Ovary (tissue), 9 donors: ENCODE data around the gene PI4KA. TPM values are rescaled to one million over a fixed set of nuclear protein-coding genes. Genes with fewer than 3 reads are reported as not detected.

Source experiments
- DNase-seq, 5 donors: peaks; one replicate each; pipeline ENCODE4 v3.0.0-alpha.2; 2019 to 2020
- H3K27ac ChIP-seq, 2 donors: fragments of 200-600 bp; one replicate each; pipeline versions ENCODE4 v1.5.1 to v1.8.0; 2019 to 2022
- H3K27me3 ChIP-seq: fragments of 200-600 bp; one replicate; pipeline ENCODE4 v1.8.0; 2022
- H3K36me3 ChIP-seq: fragments of 200-600 bp; sonication (generic); one replicate; pipeline ENCODE4 v1.5.1; 2019
- H3K4me1 ChIP-seq: one replicate; pipeline ENCODE4 v1.8.1; 2013; ENCODE audit warnings: mild to moderate bottlenecking, moderate library complexity; ENCODE audit not compliant: insufficient read depth
- H3K4me3 ChIP-seq: fragments of 200-600 bp; sonication (generic); one replicate; pipeline ENCODE4 v1.5.1; 2017
- H3K9me3 ChIP-seq, 2 donors: fragments of 200-600 bp in 1 of 2; sonication (generic) in 1 of 2; one replicate each; pipeline versions ENCODE4 v1.5.1 to v1.8.1; 2013 to 2019; ENCODE audit warnings: mild to moderate bottlenecking in 1 of 2, moderate library complexity in 1 of 2
- EP300 ChIP-seq: sonication (generic); formaldehyde crosslinking; IDR thresholded peaks from one replicate; pipeline ENCODE4 v1.6.1; 2017; ENCODE audit warnings: antibody characterized with exemption
- POLR2A ChIP-seq: fragments of 450-650 bp; IDR thresholded peaks from one replicate; pipeline ENCODE4 v1.6.1; 2017; ENCODE audit warnings: antibody characterized with exemption, mild to moderate bottlenecking, moderate library complexity
- WGBS, 3 donors: extraction: QIAGEN DNeasy Blood & Tissue Kit in 1 of 3; methylation state at CpG; one replicate each; pipeline versions ENCODE4 v1.1.5 to v1.1.7; 2013 to 2017; 5-methylcytosine and 5-hydroxymethylcytosine counted together
- intact Hi-C, 4 donors: fragments of 100-400 bp; cut with DNase I; formaldehyde crosslinking; loops; one replicate each; pipeline versions ENCODE4 v1.11.0 to v1.15.1; 2022 to 2023
- polyA plus RNA-seq, 2 donors: library from polyadenylated mRNA; stranded (reverse); fragments of 200-250 nt in 1 of 2; fragments of 350-450 nt in 1 of 2; fragmentation: Illumina TruSeq in 1 of 2; extraction: RNeasy Lipid Tissue Mini Kit (QIAGEN cat#74804) in 1 of 2; gene quantifications; one replicate each; pipeline ENCODE4 v1.2.3, GENCODE V29; 2013 to 2014
- total RNA-seq, 7 donors: library from RNA; depleted of rRNA in 2 of 7; stranded (reverse); fragments of >200 nt in 2 of 7; fragmentation: NEBNext Ultra II Directional in 3 of 7; extraction: Animal tissue kit (Norgen Biotek cat#: 25700) in 3 of 7; gene quantifications; one replicate each; pipeline versions ENCODE4 v1.1.0 to v1.2.4, GENCODE V29; 2016 to 2023
- TF ChIP-seq, protein P1 (sequence below), 3 donors: fragments of 450-650 bp in 2 of 3; fragments of 200-600 bp in 1 of 3; IDR thresholded peaks; one replicate each; pipeline versions ENCODE4 v1.5.1 to v1.8.0; 2016 to 2022; ENCODE audit warnings: antibody characterized with exemption in 3 of 3, mild to moderate bottlenecking in 1 of 3
- donor health status: DM: no; HTN: no; CAD: no; lungs with moderate emphysema.
- donor health status: DM: no; HTN: no; CAD: no.
- donor health status: Bipolar disorder and iron deficiency.
- donor health status: DM: yes; HTN: yes; CAD: no.
- donor health status: DM: no; HTN: no; CAD: no.
- donor health status: DM: yes; HTN: yes; CAD: no.

The PI4KA gene
- total and polyA plus RNA-seq, 9 donors, result 30.6 to 97.6 (median 62.7) TPM

DNA sequence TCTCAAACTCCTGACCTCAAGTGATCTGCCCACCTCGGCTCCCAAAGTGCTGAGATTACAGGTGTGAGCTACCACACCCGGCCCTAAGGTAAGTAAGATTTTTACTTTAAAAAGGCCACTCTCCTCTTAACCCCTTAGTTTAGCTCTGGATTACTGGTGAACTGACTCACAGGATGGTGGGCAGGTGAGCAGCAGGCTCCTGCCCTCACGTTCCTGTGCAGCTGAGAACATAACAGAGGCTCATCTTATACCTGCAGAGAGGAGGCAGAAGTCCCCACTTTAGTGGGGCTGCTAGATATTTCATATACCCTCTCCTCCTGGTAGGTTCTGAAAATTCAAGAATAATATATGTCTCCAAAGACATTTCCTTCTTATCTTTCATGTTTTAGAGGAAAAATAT is 101.8 kb downstream of the PI4KA start:
- H3K36me3 ChIP-seq, result no peaks in the 10 kb centered on the region
- no peak for DNase-seq
- no peaks in the 10 kb centered on the region for H3K4me1 ChIP-seq
- WGBS, 3 donors, result 94 to 99% (median 97%) methylated on average over 3 of the region's 3 CpGs
- no peaks in the 10 kb centered on the region for H3K9me3 ChIP-seq
- no peak overlapping the region for H3K27ac ChIP-seq
- TF ChIP-seq, protein P1, sequence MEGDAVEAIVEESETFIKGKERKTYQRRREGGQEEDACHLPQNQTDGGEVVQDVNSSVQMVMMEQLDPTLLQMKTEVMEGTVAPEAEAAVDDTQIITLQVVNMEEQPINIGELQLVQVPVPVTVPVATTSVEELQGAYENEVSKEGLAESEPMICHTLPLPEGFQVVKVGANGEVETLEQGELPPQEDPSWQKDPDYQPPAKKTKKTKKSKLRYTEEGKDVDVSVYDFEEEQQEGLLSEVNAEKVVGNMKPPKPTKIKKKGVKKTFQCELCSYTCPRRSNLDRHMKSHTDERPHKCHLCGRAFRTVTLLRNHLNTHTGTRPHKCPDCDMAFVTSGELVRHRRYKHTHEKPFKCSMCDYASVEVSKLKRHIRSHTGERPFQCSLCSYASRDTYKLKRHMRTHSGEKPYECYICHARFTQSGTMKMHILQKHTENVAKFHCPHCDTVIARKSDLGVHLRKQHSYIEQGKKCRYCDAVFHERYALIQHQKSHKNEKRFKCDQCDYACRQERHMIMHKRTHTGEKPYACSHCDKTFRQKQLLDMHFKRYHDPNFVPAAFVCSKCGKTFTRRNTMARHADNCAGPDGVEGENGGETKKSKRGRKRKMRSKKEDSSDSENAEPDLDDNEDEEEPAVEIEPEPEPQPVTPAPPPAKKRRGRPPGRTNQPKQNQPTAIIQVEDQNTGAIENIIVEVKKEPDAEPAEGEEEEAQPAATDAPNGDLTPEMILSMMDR (IDR thresholded peaks at IDR 0.05), result no peak
- TF ChIP-seq POLR2A (no peak), EP300 (no peak)
- intact Hi-C loops, result no loop called here
- H3K4me3 ChIP-seq, result no peak overlapping the region
- H3K27me3 ChIP-seq, result no peaks in the 10 kb centered on the region

DNA sequence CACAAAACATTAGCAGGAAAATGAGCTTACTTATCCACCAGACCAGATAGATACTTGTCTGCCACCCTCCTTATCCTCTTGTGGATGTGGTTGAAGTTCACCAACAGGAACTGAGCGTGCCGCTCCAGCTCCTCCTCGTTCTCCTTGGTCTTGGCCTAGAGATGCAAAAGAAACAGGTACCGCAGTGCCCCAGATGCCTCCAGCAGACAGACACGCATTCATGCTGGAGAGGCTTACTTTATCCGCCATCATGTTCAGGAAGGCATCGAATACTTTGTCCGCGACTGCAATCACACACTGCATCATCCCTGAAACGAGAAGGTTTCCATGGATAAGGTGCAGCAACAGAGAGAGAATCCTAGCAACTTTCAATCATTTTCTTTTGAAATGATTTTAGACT is 105.7 kb downstream of the PI4KA start:
- DNase-seq, result no peak

DNA sequence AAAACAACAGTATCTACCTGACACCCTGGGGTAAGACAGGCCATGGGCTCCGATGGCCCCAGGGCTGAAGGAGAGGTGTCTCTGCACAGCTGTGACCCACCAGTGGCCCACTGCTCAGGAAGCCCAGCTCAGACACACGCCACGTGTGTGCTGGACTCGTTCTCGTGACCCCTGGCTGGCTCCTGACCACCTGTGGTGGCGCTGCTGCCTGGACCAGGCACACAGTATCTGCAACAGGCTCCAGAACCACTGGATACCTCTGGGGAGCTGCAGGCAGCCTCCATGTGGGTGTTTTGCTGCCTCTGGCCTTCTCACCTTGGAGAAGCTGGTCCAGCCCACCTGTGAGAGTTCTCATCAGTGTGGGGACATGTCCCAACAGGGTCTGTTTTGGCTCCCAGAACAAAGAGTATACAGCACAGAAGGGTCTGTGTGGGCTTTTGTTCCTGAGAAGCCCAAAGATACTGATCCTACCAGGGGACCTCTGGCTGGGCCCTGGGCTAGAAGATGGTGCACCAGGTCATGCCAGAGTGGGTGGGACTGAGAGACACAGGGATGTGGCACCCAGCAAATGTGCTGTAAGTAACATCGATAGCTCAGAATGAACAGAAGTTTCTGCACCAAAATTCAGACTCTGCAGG is 106.4 kb downstream of the PI4KA start:
- WGBS, 3 donors, result 90 to 94% (median 92%) methylated on average over 7 of the region's 7 CpGs
- no peak for TF ChIP-seq POLR2A
- no peak for TF ChIP-seq EP300
- TF ChIP-seq, protein P1 (IDR thresholded peaks at IDR 0.05), result no peak
- Histone ChIP-seq H3K27ac (no peak overlapping the region), H3K36me3 (no peaks in the 10 kb centered on the region), H3K9me3 (no peaks in the 10 kb centered on the region), H3K4me3 (no peak overlapping the region), H3K27me3 (no peaks in the 10 kb centered on the region), H3K4me1 (no peaks in the 10 kb centered on the region)
- intact Hi-C loops, result no loop called here
- DNase-seq, result no peak

More for the DNA sequence above, 105.7 kb downstream of the PI4KA start:
- Histone ChIP-seq H3K4me1 (no peaks in the 10 kb centered on the region), H3K9me3 (no peaks in the 10 kb centered on the region), H3K27me3 (no peaks in the 10 kb centered on the region), H3K36me3 (no peaks in the 10 kb centered on the region), H3K27ac (no peak overlapping the region), H3K4me3 (no peak overlapping the region)
- WGBS, 3 donors, result 93 to 96% (median 95%) methylated on average over 10 of the region's 10 CpGs
- TF ChIP-seq, protein P1 (IDR thresholded peaks at IDR 0.05), result no peak
- TF ChIP-seq EP300, result no peak
- TF ChIP-seq POLR2A, result no peak
- intact Hi-C loops, result no loop called here

DNA sequence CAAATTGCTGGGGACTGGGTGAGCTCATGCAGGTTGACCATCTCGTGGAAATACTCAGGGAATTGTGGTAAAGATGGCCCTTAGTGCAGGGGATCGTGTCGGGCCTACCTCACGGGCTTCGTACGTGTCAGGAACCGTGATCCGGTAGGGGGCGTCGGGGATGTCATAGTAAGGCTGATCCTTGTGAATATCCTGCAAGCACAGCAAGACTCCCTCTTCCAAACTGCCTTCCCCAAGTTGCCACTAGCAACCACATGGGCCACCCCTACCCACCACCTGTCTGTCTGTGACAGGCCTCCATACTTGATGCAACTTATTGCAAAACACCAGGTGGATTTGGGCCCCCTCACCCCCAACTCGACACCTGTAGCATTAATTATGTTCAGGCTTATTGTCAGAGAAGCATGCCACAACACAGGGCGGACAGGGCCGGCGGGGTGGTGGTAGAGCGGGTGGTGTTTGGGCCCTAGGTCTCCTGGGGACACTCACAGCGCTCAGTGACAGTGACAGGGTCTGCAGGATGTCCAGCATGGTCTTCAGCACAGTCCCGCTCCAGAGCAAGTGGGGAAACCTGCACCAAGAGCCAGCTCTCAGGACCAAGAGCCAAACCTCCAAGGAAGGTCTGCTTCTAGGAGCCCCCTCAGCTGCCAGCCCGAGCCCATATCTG is 107.3 kb downstream of the PI4KA start:
- no peak overlapping the region for H3K4me3 ChIP-seq
- DNase-seq, result no peak
- no peaks in the 10 kb centered on the region for H3K4me1 ChIP-seq
- no peaks in the 10 kb centered on the region for H3K27me3 ChIP-seq
- TF ChIP-seq EP300 (no peak), POLR2A (no peak)
- TF ChIP-seq, protein P1 (IDR thresholded peaks at IDR 0.05), result no peak
- intact Hi-C loops, result no loop called here
- no peaks in the 10 kb centered on the region for H3K9me3 ChIP-seq
- H3K36me3 ChIP-seq, result no peaks in the 10 kb centered on the region
- WGBS, 3 donors, result 90 to 92% (median 91%) methylated on average over 17 to 18 of the region's 18 CpGs
- no peak overlapping the region for H3K27ac ChIP-seq
